DMS 273 treated with DMSO at 0.1 percent for 48 hours (cell line): ENCODE data around the gene TRMT61A.

ENCODE experiments used
- DNase-seq: peaks from one replicate; lab custom pipeline; 2025; lab: John Stamatoyannopoulos, UW

The TRMT61A gene

GRCh38 chr14:103528587-103529382, at the start of gene TRMT61A:
Gene TRMT61A, plus strand, starts transcription at chr14:103529196. Its CDS starts 783 bp downstream, at chr14:103529979.
- peak; percentile 70 for DNase-seq

- no peak for DNase-seq
These were observed 48.4 kb upstream of the TRMT61A start for GRCh38 chr14:103480595-103480994.

GRCh38 chr14:103483600-103483999, 45.4 kb upstream of the TRMT61A start:
- DNase-seq: peak; percentile 31

GRCh38 chr14:103485504-103485903, 43.5 kb upstream of the TRMT61A start:
- no peak for DNase-seq

GRCh38 chr14:103488071-103488470, 40.9 kb upstream of the TRMT61A start:
- peak; percentile 52 for DNase-seq

- no peak for DNase-seq
These were observed 40.0 kb upstream of the TRMT61A start for GRCh38 chr14:103488960-103489359.

- no peak for DNase-seq
These were observed 39.4 kb upstream of the TRMT61A start for GRCh38 chr14:103489621-103490020.

GRCh38 chr14:103491691-103492090, 37.3 kb upstream of the TRMT61A start:
- no peak for DNase-seq

GRCh38 chr14:103492156-103492925, 36.7 kb upstream of the TRMT61A start:
- no peak for DNase-seq

GRCh38 chr14:103495854-103496253, 33.1 kb upstream of the TRMT61A start:
- DNase-seq: no peak

GRCh38 chr14:103496776-103497175, 32.2 kb upstream of the TRMT61A start:
- DNase-seq: no peak

GRCh38 chr14:103499709-103500108, 29.3 kb upstream of the TRMT61A start:
- no peak for DNase-seq

- peak; percentile 53 for DNase-seq
These were observed 28.6 kb upstream of the TRMT61A start for GRCh38 chr14:103500148-103500990.

- no peak for DNase-seq
These were observed 27.7 kb upstream of the TRMT61A start for GRCh38 chr14:103501041-103501870.

GRCh38 chr14:103501921-103502669, 26.9 kb upstream of the TRMT61A start:
- no peak for DNase-seq

GRCh38 chr14:103502877-103503276, 26.1 kb upstream of the TRMT61A start:
- DNase-seq: no peak

- DNase-seq: no peak
These were observed 25.7 kb upstream of the TRMT61A start for GRCh38 chr14:103503296-103503695.

- no peak for DNase-seq
These were observed 23.9 kb upstream of the TRMT61A start for GRCh38 chr14:103504991-103505565.

- DNase-seq: no peak
These were observed 21.2 kb upstream of the TRMT61A start for GRCh38 chr14:103507751-103508150.
